Mucosa of descending colon (tissue), 3 donors: ENCODE results near the gene PBOV1. TPM values are rescaled to one million over a fixed set of nuclear protein-coding genes. Genes with fewer than 3 reads are reported as not detected.

Experiments used
- ATAC-seq: fragments of 200-7000 bp; cut with Tn5 transposase; one replicate; pipeline ENCODE4 v1.9.1; 2020; ENCODE audit warnings: mild to moderate bottlenecking, moderate library complexity
- DNase-seq, 3 donors: peaks; one replicate each; pipeline ENCODE4 v3.0.0-alpha.2; 2020
- H3K36me3 ChIP-seq: fragments of 200-600 bp; one replicate; pipeline ENCODE4 v1.8.0; 2021; ENCODE audit warnings: low read depth, mild to moderate bottlenecking
- H3K4me1 ChIP-seq: fragments of 200-600 bp; one replicate; pipeline ENCODE4 v1.8.0; 2021; ENCODE audit warnings: low read depth, mild to moderate bottlenecking
- H3K4me3 ChIP-seq: fragments of 200-600 bp; one replicate; pipeline ENCODE4 v1.8.0; 2021; ENCODE audit warnings: mild to moderate bottlenecking
- H3K9me3 ChIP-seq: fragments of 200-600 bp; one replicate; pipeline ENCODE4 v1.8.0; 2021; ENCODE audit warnings: mild to moderate bottlenecking
- CTCF ChIP-seq: fragments of 200-600 bp; IDR thresholded peaks from one replicate; pipeline ENCODE4 v1.8.0; 2022; ENCODE audit warnings: antibody characterized with exemption, mild to moderate bottlenecking
- intact Hi-C, 2 donors: fragments of 100-400 bp; cut with DNase I in 1 of 2; cut with micrococcal nuclease in 1 of 2; formaldehyde crosslinking; loops; one replicate each; pipeline versions ENCODE4 v1.11.0 to v1.11.1; 2022; cut with DNase I, micrococcal nuclease
- total RNA-seq, 3 donors: library from RNA; stranded (reverse); fragmentation: NEBNext Ultra II Directional in 2 of 3; extraction: Animal tissue kit (Norgen Biotek cat#: 25700) in 2 of 3; gene quantifications; one replicate each; pipeline versions ENCODE4 v1.2.1 to v1.2.4, GENCODE V29; 2021 to 2023
- donor health status: DM: no; HTN: no; CAD: no; lungs with moderate emphysema.
- donor health status: DM: no; HTN: no; CAD: no.
- donor health status: DM: no; HTN: yes; CAD: no.

The PBOV1 gene
- total RNA-seq, 3 donors from 2014 or later: not detected

- no peaks in the 10 kb centered on the region for H3K36me3 ChIP-seq
- intact Hi-C loops: no loop called here
Observed at GRCh38 chr6:138230759-138231380, 12.6 kb upstream of the PBOV1 start.

GRCh38 chr6:138230221-138230620 is 11.9 kb upstream of the PBOV1 start:
- H3K4me1 ChIP-seq: peaks cover 12% of the 10 kb centered on the region
- no peak for TF ChIP-seq CTCF
- DNase-seq (no peak), ATAC-seq (no peak)
- intact Hi-C loops: no loop called here
- no peaks in the 10 kb centered on the region for H3K9me3 ChIP-seq
- H3K36me3 ChIP-seq: no peaks in the 10 kb centered on the region
- H3K4me3 ChIP-seq: no peak overlapping the region

More at GRCh38 chr6:138230759-138231380, 12.6 kb upstream of the PBOV1 start:
- Histone ChIP-seq H3K4me3 (no peak overlapping the region), H3K9me3 (no peaks in the 10 kb centered on the region), H3K4me1 (peaks cover 12% of the 10 kb centered on the region)
- ATAC-seq (no peak), DNase-seq (no peak)
- TF ChIP-seq CTCF: no peak

GRCh38 chr6:138229663-138230179 is 11.4 kb upstream of the PBOV1 start:
- H3K9me3 ChIP-seq: no peaks in the 10 kb centered on the region
- H3K36me3 ChIP-seq: no peaks in the 10 kb centered on the region
- no peak for TF ChIP-seq CTCF
- H3K4me3 ChIP-seq: no peak overlapping the region
- peaks cover 12% of the 10 kb centered on the region for H3K4me1 ChIP-seq
- ATAC-seq: no peak
- intact Hi-C loops: no loop called here
- no peak for DNase-seq

- intact Hi-C loops: no loop called here
- H3K36me3 ChIP-seq: no peaks in the 10 kb centered on the region
- ATAC-seq (no peak), DNase-seq (no peak)
- H3K9me3 ChIP-seq: no peaks in the 10 kb centered on the region
- TF ChIP-seq CTCF: no peak
- H3K4me1 ChIP-seq: peaks cover 12% of the 10 kb centered on the region
- H3K4me3 ChIP-seq: no peak overlapping the region
Observed at GRCh38 chr6:138229072-138229471, 10.8 kb upstream of the PBOV1 start.

GRCh38 chr6:138227316-138227781 is 9.1 kb upstream of the PBOV1 start:
- TF ChIP-seq CTCF: no peak
- ATAC-seq (peak; percentile 76), DNase-seq (peak; percentile 57 to 67 (median 59))
- no peak overlapping the region for H3K4me3 ChIP-seq
- peaks cover 12% of the 10 kb centered on the region for H3K4me1 ChIP-seq
- intact Hi-C loops: no loop called here
- H3K36me3 ChIP-seq: no peaks in the 10 kb centered on the region
- H3K9me3 ChIP-seq: no peaks in the 10 kb centered on the region
